ENCODE results near the gene DENND6B.

- TF ChIP-seq CTCF (conservative IDR thresholded peaks at IDR 0.05), result no peak
- no peak for TF ChIP-seq EZH2 (IDR thresholded peaks at IDR 0.05; ENCODE audit: low read depth)
These were observed 2.9 kb downstream of the DENND6B start for GRCh38 chr22:50323900-50324299.
